ENCODE data around the gene DCUN1D2.

Gene DCUN1D2

GRCh38 chr13:113413898-113414282 lies 76.6 kb downstream of the DCUN1D2 start:
- no peak for DNase-seq (ENCODE audit: low read depth)
- H3K4me3 ChIP-seq (replicated peaks; ENCODE audit: low read depth, low read length) = no peak overlapping the region
- TF ChIP-seq CTCF (IDR thresholded peaks at IDR 0.05; ENCODE audit: low read length, missing control alignments) = no peak

GRCh38 chr13:113413178-113413897 lies 77.2 kb downstream of the DCUN1D2 start:
- no peak for TF ChIP-seq CTCF (IDR thresholded peaks at IDR 0.05; ENCODE audit: low read length, missing control alignments)
- DNase-seq (ENCODE audit: low read depth) = no peak
- no peak overlapping the region for H3K4me3 ChIP-seq (replicated peaks; ENCODE audit: low read depth, low read length)

- no peak for DNase-seq (ENCODE audit: low read depth)
- TF ChIP-seq CTCF (IDR thresholded peaks at IDR 0.05; ENCODE audit: low read length, missing control alignments) = no peak
These were observed 78.1 kb downstream of the DCUN1D2 start for GRCh38 chr13:113412440-113412839.

GRCh38 chr13:113411216-113412023 lies 79.1 kb downstream of the DCUN1D2 start:
- DNase-seq (ENCODE audit: low read depth) = peak; percentile 70
- H3K4me3 ChIP-seq (replicated peaks; ENCODE audit: low read depth, low read length) = no peak overlapping the region
- TF ChIP-seq CTCF (IDR thresholded peaks at IDR 0.05; ENCODE audit: low read length, missing control alignments) = no peak

More at GRCh38 chr13:113412440-113412839, 78.1 kb downstream of the DCUN1D2 start:
- no peak overlapping the region for H3K4me3 ChIP-seq (replicated peaks; ENCODE audit: low read depth, low read length)

GRCh38 chr13:113410472-113411201 lies 79.9 kb downstream of the DCUN1D2 start:
- no peak overlapping the region for H3K4me3 ChIP-seq (replicated peaks; ENCODE audit: low read depth, low read length)
- peak; percentile 15 for DNase-seq (ENCODE audit: low read depth)
- TF ChIP-seq CTCF (IDR thresholded peaks at IDR 0.05; ENCODE audit: low read length, missing control alignments) = no peak

GRCh38 chr13:113408562-113408961 lies 81.9 kb downstream of the DCUN1D2 start:
- no peak overlapping the region for H3K4me3 ChIP-seq (replicated peaks; ENCODE audit: low read depth, low read length)
- TF ChIP-seq CTCF (IDR thresholded peaks at IDR 0.05; ENCODE audit: low read length, missing control alignments) = no peak
- no peak for DNase-seq (ENCODE audit: low read depth)

Measured in fibroblast of pulmonary artery (primary cell).